NOMO-1 treated with DMSO at 0.1 percent for 48 hours (cell line): ENCODE measurements around the gene LYRM9.

Experiments used
- DNase-seq: peaks from one replicate; lab custom pipeline; 2025; ENCODE audit not compliant: unreplicated experiment; lab: John Stamatoyannopoulos, UW

Gene LYRM9

DNA sequence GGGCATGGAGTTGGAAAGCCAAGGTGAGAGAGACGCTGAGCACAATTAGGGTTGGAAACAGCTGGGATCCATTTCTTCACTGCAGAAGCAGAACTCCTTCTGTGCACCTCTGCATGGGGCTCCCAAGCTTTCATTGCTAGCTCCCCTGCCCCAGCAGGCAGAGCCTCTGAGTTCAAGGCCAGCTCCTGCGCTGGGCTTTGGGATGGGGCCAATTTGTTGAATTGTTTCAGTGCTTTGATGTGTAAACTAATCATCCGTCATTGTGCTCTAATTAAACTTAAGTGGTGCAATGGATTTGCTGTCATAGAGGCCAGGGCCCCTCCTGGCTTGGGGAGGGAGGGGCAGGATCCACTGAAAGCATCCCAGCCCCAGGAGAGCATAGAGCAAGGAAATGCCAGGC is 13.5 kb upstream of the LYRM9 start:
- no peak for DNase-seq

GRCh38 chr17:27906226-27906580 is 13.0 kb upstream of the LYRM9 start:
- DNase-seq, result no peak

GRCh38 chr17:27905447-27906225 is 12.5 kb upstream of the LYRM9 start:
- DNase-seq, result no peak

DNA sequence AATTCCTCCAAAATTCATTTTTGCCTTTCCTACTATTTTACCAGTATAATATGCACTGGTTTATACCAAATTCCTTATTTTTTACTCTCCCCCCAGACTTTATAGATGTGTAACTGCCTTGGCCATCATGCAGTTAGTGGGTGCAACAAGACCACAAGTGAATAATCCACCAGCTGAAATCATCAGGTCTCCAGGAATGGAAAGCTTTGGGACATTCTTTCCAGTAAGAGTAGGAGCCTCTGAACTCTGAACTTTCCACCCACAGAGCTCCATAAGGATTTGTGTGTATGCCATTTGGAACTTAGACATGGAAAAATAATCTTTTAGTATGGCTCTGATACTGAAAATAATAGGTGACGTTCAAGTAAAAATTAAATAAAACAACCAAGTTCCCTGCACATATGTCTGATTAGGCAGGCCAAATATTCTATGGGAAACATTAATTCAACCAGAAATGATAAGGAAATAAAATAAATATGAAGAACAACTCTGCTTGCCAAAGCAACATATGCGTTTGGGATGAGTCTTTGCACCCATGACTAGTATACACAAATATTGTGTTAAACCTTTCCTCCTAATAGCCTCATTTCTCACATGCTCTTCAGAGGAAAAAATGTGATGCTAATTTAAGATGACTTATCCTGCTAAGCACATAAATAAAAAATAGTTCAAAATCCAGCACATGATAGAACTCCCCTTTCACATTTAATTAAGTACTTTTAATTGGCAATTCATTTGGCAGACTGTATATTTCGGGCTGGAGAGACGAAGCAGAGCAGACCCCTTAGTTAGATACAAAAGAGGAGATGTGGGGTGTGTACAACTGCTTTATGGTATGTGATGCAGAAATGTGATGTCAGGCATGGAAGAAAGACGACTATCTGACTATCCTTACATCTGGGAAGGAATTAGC is 11.6 kb upstream of the LYRM9 start:
- no peak for DNase-seq

- DNase-seq, result no peak
Observed at GRCh38 chr17:27904114-27904513, 10.9 kb upstream of the LYRM9 start.

GRCh38 chr17:27899525-27899924 is 6.4 kb upstream of the LYRM9 start:
- DNase-seq, result no peak

DNA sequence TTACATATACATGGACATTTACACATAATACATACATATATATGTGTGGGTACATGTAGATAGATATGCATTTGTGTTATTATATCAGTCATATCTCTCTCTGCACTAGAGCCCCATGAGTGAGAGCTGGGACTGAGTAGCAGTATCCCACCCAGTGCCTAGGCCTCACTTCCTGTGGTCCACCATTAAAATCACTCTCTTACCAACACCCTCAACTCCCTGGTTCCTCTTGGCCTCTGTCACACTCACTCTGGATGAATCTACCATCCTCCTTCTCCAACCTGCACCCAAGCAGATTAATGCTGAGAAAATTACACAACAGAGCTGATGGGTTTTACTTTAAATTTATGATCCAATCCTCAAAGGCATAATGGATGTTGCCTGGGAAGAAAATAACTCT is 4.9 kb upstream of the LYRM9 start:
- DNase-seq, result no peak

DNA sequence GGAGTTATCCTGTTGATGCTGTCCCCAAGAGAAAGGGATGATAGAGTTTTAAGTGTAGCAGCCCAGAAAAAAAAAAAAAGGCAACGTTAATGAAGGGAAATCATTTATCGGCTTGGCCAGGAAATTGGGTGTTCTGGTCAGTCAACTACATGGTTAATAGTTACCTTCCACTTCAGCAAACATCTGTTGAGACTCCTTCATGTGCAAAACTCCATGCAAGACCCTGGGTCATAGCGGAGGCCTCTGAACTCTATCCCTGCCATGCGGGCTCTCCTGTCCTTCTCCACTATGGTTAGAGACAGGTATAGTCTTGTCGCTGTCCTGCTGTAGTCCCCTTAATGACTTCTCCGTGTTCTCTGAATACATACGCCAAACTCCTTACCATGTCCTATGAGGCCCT is 3.5 kb upstream of the LYRM9 start:
- no peak for DNase-seq

DNA sequence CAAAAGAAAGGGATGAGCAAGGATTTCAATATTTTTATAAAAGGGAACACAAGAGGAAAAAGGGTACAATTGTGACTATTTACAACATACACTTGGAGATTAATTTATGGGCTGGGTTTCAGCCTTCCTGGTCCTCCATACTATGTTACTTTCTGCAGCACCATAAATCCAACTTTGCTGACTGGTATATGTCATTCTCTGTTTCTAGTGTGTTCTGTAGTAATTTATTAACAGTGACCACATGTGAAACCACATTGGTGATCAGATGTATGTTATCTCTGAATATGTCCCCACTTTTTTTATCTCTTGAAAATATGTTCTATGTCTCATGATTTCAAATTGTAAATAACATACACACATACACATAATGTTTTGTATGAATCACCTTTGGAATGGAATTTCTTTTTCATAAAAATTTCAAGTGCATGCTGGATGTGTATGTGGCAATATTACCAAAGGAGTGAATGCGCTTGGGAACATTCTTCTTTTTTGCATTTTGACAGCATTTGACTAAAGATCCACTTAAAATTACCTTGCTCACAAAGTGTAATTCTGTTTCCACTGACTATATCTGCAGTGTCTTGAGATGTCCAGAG is 2.9 kb upstream of the LYRM9 start:
- no peak for DNase-seq

DNA sequence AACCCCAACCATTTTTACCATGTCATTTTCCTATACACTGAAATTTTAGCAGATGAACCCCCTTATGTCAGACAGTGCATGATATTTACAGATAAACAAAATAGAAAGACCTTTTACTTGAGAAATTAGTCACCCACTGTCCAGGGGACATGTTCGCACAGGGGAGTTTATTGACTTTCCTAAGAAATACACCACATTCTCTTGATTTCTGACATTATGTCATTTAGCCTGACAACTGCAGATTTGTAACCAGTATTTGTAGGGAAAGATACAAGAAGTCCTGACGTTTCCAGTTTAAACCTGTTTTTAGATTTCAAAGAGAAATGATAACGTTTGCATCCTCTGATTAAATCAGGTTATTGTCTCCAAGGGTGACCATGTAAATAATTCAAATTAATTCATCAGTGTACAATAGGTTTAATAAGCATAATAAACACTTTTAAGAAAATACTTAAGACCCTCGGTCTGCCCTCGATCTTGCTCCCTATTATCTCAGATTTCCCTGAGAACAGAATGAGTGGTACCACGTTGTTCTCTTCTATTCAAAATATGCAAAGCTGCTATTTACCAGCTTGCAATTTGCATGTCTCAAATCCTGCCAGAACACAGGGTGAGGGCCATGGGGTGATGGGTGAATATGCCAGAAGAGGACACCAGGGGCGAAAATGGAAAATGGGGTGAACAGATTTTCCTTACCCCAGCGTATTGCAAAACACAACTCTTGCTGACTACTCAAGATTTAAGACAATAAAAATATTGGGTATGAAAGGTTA is 2.1 kb upstream of the LYRM9 start:
- no peak for DNase-seq

DNA sequence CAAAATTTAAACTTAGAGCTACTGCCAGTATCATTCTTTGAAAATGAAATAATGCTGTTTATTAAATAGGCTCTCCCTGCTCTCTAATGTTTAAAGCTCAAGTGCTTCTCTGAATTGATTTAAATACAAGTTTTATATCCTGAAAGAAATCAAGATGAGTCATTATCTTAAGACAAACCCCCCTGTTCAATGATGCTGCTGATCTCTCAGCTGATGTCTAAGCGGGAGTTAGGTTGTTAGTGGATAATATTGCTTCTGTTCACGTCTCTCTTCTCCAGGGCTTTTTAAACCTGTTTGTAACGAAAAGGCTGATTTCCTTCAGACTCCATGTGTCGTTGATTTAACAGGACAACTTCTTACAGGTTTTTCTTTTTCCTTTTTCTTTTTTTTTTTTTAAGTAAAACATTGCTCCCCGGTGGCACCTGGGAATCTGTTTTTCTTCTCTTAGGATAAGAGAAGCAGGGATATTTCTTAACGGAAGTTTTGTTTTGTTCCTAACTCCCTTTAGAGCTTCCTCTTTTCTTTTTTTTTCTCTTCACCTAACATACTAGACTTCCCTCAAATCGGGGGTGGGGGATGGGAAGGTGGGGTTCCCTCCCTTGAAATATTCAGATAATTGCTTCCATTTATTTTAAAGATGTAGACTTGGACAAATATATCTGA is 807 bp upstream of the LYRM9 start:
- peak; percentile 24 for DNase-seq

DNA sequence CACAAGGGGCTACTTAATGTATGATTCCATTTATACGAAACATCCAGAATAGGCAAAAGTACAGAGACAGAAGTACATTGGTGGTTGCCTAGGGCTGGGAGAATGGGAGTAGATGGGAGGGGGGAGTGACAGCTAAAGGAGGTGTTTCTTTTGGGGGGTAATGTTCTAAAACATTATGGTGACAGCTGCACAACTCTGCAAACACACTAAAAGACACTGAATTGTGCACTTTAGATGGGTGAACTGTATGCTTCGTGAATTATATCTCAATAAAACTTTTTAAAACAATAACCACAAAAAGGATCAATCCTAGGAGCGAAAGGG is 661 bp downstream of the LYRM9 start:
- no peak for DNase-seq

DNA sequence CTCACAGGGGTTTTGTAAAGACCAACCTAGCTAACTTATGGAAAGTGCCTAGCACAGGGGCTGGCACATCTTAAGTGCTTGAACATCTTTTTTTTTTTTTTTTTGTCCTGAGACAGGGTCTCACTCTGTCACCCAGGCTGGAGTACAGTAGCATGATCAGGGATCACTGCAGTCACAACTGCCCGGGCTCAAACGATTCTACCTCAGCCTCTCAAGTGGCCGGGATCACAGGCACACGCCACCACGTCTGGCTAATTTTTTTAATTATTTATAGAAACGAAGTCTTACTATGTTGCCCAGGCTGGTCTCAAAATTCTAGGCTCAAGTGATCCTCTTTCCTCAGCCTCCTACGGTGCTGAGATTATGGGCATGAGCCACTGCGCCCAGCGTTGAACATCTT is 1.3 kb downstream of the LYRM9 start:
- no peak for DNase-seq

DNA sequence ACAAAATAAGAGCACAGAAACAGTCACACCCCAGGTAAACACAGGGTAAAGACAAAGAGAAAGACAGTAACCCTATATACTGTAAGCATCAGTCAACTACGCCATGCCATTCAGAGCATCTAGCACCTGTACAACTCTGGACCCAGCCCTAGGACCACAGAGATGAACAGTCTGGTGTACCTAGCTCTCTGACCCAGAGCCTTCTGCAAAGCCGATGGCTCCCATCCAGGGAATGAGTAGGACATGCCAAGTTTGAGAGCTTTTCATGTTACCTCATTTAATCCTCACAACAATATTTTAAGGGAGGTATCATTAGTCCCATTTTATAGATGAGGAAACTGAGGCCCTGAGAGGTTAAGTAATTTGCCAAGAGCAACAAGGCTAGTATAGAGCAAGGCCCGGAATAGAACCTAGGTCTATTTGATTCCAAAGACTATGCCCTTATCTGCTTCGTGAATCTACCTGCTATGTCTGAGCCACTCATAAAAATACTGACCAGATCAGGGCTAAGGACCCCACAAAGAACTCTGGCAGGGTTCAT is 3.4 kb downstream of the LYRM9 start:
- no peak for DNase-seq

DNA sequence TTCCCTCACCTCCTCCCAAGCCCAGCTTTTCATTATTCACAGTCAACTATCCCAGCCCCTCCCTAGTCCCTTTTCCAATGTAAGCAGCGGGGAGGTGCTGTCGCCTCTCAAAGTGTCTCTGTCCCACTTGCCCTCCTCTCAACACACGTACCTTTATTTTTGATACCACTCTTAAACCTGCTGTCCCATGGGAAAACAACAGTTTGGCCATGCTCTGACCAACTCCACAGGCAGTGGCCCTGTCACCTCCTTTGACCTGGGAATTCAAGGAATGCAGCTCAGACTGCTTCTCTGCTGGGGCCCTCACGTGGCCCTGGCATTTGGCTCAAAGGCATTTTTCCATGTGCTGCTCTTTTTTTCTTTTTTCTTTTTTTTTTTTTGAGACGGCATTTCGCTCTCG is 4.2 kb downstream of the LYRM9 start:
- no peak for DNase-seq

DNA sequence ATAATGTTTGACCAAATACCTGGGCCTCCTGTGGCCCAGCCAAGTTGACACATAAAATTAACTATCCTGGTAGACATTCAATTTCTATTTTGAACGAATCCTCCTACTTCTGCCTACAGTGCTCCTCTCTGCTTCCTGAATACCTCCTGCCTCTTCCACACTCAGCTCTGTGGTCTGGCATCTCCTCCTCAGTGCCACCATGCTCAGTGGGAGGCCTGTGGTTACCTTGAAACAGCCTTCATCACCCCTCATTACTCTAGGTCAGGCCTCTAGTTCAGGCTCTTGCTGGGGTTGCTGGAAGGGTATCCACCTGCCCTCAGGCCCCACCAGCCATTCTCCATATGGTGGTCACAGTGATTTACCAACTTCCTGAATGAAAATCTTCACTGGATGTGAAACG is 5.1 kb downstream of the LYRM9 start:
- DNase-seq, result no peak

DNA sequence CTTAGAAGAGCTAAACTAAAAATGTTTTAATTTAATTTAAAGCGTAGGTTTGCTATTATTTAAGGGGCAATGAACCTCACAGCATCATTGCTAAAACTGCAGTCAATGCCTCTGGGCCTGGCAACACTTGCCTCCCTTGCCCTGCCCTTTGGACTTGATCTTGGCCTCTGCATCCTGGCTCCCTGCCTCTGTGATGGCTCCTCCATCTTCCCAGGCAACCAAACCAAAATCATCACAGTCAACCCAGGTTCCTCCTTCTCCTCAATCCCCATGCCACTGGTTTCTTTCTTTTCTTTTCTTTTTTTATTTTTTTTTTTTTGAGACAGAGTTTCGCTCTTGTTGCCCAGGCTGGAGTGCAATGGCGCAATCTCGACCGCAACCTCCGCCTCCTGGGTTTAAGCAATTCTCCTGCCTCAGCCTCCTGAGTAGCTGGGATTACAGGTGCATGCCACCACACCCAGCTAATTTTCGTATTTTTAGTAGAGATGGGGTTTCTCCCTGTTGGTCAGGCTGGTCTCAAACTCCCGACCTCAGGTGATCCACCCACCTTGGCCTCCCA is 6.7 kb downstream of the LYRM9 start:
- peak; percentile 42 for DNase-seq

DNA sequence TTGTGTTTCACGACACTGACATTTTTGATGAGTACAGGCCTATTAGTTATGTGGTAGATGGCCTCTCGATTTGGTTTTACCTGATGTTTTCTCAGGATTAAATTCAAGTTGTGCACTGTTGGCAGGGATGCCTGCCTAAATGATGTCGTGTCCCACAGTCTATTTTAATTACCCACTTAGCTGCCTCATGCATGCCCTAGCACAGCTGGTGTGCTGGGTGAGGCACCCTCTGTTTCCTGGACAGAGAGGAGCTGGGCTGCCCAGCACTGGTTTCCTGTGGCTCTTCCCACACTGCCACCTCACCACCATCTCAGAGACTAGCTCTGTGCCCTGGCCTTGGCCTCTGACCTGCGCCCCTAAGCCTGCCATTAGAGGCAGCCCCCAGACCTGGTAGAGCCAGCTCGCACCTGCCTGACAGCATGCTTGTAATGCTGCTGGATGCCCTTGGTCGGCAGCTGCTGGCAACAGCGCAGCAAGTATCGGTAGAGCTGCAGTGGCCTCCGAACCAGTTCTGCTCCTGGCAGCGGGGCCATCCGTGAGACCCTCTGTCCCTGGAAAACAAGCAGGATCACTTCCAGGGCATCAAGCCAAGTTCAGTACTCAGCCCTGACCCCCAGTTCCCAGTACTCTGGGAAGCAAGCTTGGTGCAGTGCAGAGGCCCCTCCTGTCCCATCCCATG is 10.9 kb downstream of the LYRM9 start:
- no peak for DNase-seq

GRCh38 chr17:27879987-27880608 is 13.1 kb downstream of the LYRM9 start:
- peak; percentile 16 for DNase-seq
